Immature natural killer cell (primary cell): ENCODE results near the gene UBLCP1. TPM values are rescaled to one million over a fixed set of nuclear protein-coding genes. Genes with fewer than 3 reads are reported as not detected.
A peak's percentile ranks its signal among the peaks of the same experiment; 100 is the strongest.

Source experiments
- DNase-seq, 3 donors: peaks; one replicate each; pipeline ENCODE4 v3.0.0; 2022; ENCODE audit warnings: mixed read lengths in 1 of 3
- H3K27ac Mint-ChIP-seq, 6 donors: one replicate each; pipeline ENCODE4 v1.8.0; 2020; ENCODE audit warnings: mixed read lengths in 6 of 6, mild to moderate bottlenecking in 5 of 6, inconsistent platforms in 4 of 6, moderate library complexity in 3 of 6
- H3K27me3 Mint-ChIP-seq, 3 donors: one replicate each; pipeline ENCODE4 v1.8.0; 2020 to 2021; ENCODE audit warnings: low read depth in 3 of 3, mild to moderate bottlenecking in 3 of 3, mixed read lengths in 3 of 3, moderate library complexity in 3 of 3, inconsistent platforms in 1 of 3
- H3K36me3 Mint-ChIP-seq, 3 donors: one replicate each; pipeline ENCODE4 v1.8.0; 2020; ENCODE audit warnings: mixed read lengths in 3 of 3, inconsistent platforms in 2 of 3, mild to moderate bottlenecking in 2 of 3
- H3K4me1 Mint-ChIP-seq, 2 donors: one replicate each; pipeline ENCODE4 v1.8.0; 2020; ENCODE audit warnings: inconsistent platforms in 2 of 2, mild to moderate bottlenecking in 2 of 2, mixed read lengths in 2 of 2, moderate library complexity in 1 of 2
- H3K4me3 Mint-ChIP-seq, 5 donors: one replicate each; pipeline ENCODE4 v1.8.0; 2020; ENCODE audit warnings: mild to moderate bottlenecking in 5 of 5, mixed read lengths in 5 of 5, inconsistent platforms in 3 of 5, moderate library complexity in 3 of 5
- H3K9me3 Mint-ChIP-seq, 6 donors: one replicate each; pipeline ENCODE4 v1.8.0; 2020; ENCODE audit warnings: mild to moderate bottlenecking in 6 of 6, mixed read lengths in 6 of 6, inconsistent platforms in 4 of 6, moderate library complexity in 3 of 6
- polyA plus RNA-seq, 3 donors: library from polyadenylated mRNA; unstranded; fragments of 300-500 nt; fragmentation: Illumina TruSeq; gene quantifications; one replicate each; pipeline ENCODE4 v1.2.3, GENCODE V29; 2021

UBLCP1 gene
- polyA plus RNA-seq, 3 donors from 2014 or later: 56.5 to 90.5 (median 68.7) TPM

- Mint-ChIP-seq H3K4me1 (peaks cover 0 to 2% of the 10 kb centered on the region in 2 donors), H3K27ac (no peak overlapping the region), H3K9me3 (no peaks in the 10 kb centered on the region), H3K36me3 (no peaks in the 10 kb centered on the region), H3K27me3 (peaks cover 6 to 20% (median 6%) of the 10 kb centered on the region in 3 donors), H3K4me3 (no peak overlapping the region)
- no peak for DNase-seq
Measured at GRCh38 chr5:159309689-159310433, 46.8 kb downstream of the UBLCP1 start.

GRCh38 chr5:159310511-159310910 is 47.4 kb downstream of the UBLCP1 start:
- no peaks in the 10 kb centered on the region for H3K9me3 Mint-ChIP-seq
- H3K36me3 Mint-ChIP-seq: no peaks in the 10 kb centered on the region
- H3K27me3 Mint-ChIP-seq: peaks cover 6 to 20% (median 6%) of the 10 kb centered on the region in 3 donors
- no peak overlapping the region for H3K4me3 Mint-ChIP-seq
- no peak overlapping the region for H3K27ac Mint-ChIP-seq
- H3K4me1 Mint-ChIP-seq: peaks cover 0 to 2% of the 10 kb centered on the region in 2 donors
- DNase-seq: no peak

GRCh38 chr5:159311063-159311462 is 48.0 kb downstream of the UBLCP1 start:
- no peak overlapping the region for H3K4me3 Mint-ChIP-seq
- no peak for DNase-seq
- H3K9me3 Mint-ChIP-seq: no peaks in the 10 kb centered on the region
- H3K27ac Mint-ChIP-seq: no peak overlapping the region
- peaks cover 6 to 20% (median 6%) of the 10 kb centered on the region in 3 donors for H3K27me3 Mint-ChIP-seq
- no peaks in the 10 kb centered on the region for H3K36me3 Mint-ChIP-seq
- H3K4me1 Mint-ChIP-seq: peaks cover 0 to 2% of the 10 kb centered on the region in 2 donors

GRCh38 chr5:159313197-159313596 is 50.1 kb downstream of the UBLCP1 start:
- H3K36me3 Mint-ChIP-seq: no peaks in the 10 kb centered on the region
- peaks cover 2 to 20% (median 5%) of the 10 kb centered on the region in 3 donors for H3K27me3 Mint-ChIP-seq
- peaks cover 0 to 2% of the 10 kb centered on the region in 2 donors for H3K4me1 Mint-ChIP-seq
- H3K4me3 Mint-ChIP-seq: no peak overlapping the region
- no peak overlapping the region for H3K27ac Mint-ChIP-seq
- no peaks in the 10 kb centered on the region for H3K9me3 Mint-ChIP-seq
- no peak for DNase-seq

- Mint-ChIP-seq H3K36me3 (no peaks in the 10 kb centered on the region), H3K4me3 (no peak overlapping the region), H3K9me3 (no peaks in the 10 kb centered on the region), H3K27ac (no peak overlapping the region), H3K27me3 (peaks cover 0 to 3% (median 2%) of the 10 kb centered on the region in 3 donors), H3K4me1 (no peaks in the 10 kb centered on the region)
- peak in 2 of 3 donors; percentile 11 to 25 for DNase-seq
Measured at GRCh38 chr5:159316519-159317383, 53.7 kb downstream of the UBLCP1 start.

- H3K27me3 Mint-ChIP-seq: peaks cover 0 to 2% (median 0%) of the 10 kb centered on the region in 3 donors
- no peak overlapping the region for H3K27ac Mint-ChIP-seq
- H3K36me3 Mint-ChIP-seq: no peaks in the 10 kb centered on the region
- no peaks in the 10 kb centered on the region for H3K4me1 Mint-ChIP-seq
- no peaks in the 10 kb centered on the region for H3K9me3 Mint-ChIP-seq
- no peak overlapping the region for H3K4me3 Mint-ChIP-seq
- DNase-seq: no peak
Measured at GRCh38 chr5:159317849-159318248, 54.8 kb downstream of the UBLCP1 start.

- peaks cover 0 to 3% (median 2%) of the 10 kb centered on the region in 3 donors for H3K27me3 Mint-ChIP-seq
- H3K9me3 Mint-ChIP-seq: no peaks in the 10 kb centered on the region
- H3K27ac Mint-ChIP-seq: no peak overlapping the region
- no peaks in the 10 kb centered on the region for H3K4me1 Mint-ChIP-seq
- H3K36me3 Mint-ChIP-seq: no peaks in the 10 kb centered on the region
- DNase-seq: no peak
- no peak overlapping the region for H3K4me3 Mint-ChIP-seq
Measured at GRCh38 chr5:159318448-159318847, 55.4 kb downstream of the UBLCP1 start.

GRCh38 chr5:159319363-159319762 is 56.3 kb downstream of the UBLCP1 start:
- H3K27me3 Mint-ChIP-seq: peaks cover 0 to 3% (median 3%) of the 10 kb centered on the region in 3 donors
- no peak for DNase-seq
- no peaks in the 10 kb centered on the region for H3K36me3 Mint-ChIP-seq
- H3K9me3 Mint-ChIP-seq: no peaks in the 10 kb centered on the region
- H3K4me3 Mint-ChIP-seq: no peak overlapping the region
- H3K27ac Mint-ChIP-seq: no peak overlapping the region
- H3K4me1 Mint-ChIP-seq: no peaks in the 10 kb centered on the region

GRCh38 chr5:159319832-159320231 is 56.7 kb downstream of the UBLCP1 start:
- no peaks in the 10 kb centered on the region for H3K4me1 Mint-ChIP-seq
- no peak overlapping the region for H3K27ac Mint-ChIP-seq
- H3K4me3 Mint-ChIP-seq: no peak overlapping the region
- H3K9me3 Mint-ChIP-seq: no peaks in the 10 kb centered on the region
- H3K27me3 Mint-ChIP-seq: peaks cover under 1 to 3% (median 3%) of the 10 kb centered on the region in 3 donors
- DNase-seq: no peak
- H3K36me3 Mint-ChIP-seq: no peaks in the 10 kb centered on the region

GRCh38 chr5:159322180-159322579 is 59.1 kb downstream of the UBLCP1 start:
- no peak for DNase-seq
- no peaks in the 10 kb centered on the region for H3K4me1 Mint-ChIP-seq
- H3K27ac Mint-ChIP-seq: no peak overlapping the region
- H3K27me3 Mint-ChIP-seq: peaks cover 3 to 5% (median 3%) of the 10 kb centered on the region in 3 donors
- H3K36me3 Mint-ChIP-seq: no peaks in the 10 kb centered on the region
- H3K4me3 Mint-ChIP-seq: no peak overlapping the region
- H3K9me3 Mint-ChIP-seq: peaks cover 0 to 1% (median 0%) of the 10 kb centered on the region in 6 donors

GRCh38 chr5:159324102-159324755 is 61.1 kb downstream of the UBLCP1 start:
- no peak for DNase-seq
- Mint-ChIP-seq H3K4me1 (no peaks in the 10 kb centered on the region), H3K36me3 (no peaks in the 10 kb centered on the region), H3K27ac (no peak overlapping the region), H3K27me3 (peaks cover 3 to 8% (median 5%) of the 10 kb centered on the region in 3 donors), H3K4me3 (no peak overlapping the region), H3K9me3 (peaks cover 0 to 1% (median 0%) of the 10 kb centered on the region in 6 donors)

GRCh38 chr5:159324986-159325385 is 61.9 kb downstream of the UBLCP1 start:
- peaks cover 3 to 14% (median 5%) of the 10 kb centered on the region in 3 donors for H3K27me3 Mint-ChIP-seq

GRCh38 chr5:159330131-159330800 is 67.2 kb downstream of the UBLCP1 start, which contains the start of gene IL12B:
Gene IL12B, minus strand, starts transcription at chr5:159330487. Its CDS starts 3,705 bp downstream, at chr5:159326782.
- Mint-ChIP-seq H3K9me3 (peaks cover 0 to 1% (median 0%) of the 10 kb centered on the region in 6 donors), H3K36me3 (no peaks in the 10 kb centered on the region), H3K27ac (no peak within 1 kb of the TSS), H3K27me3 (peaks cover 0 to 11% (median 1%) of the 10 kb centered on the region in 3 donors), H3K4me1 (peaks cover 16 to 26% of the 10 kb centered on the region in 2 donors), H3K4me3 (peak within 1 kb of the TSS; percentile 50 to 69 (median 55))
- DNase-seq: no peak

More at GRCh38 chr5:159324986-159325385, 61.9 kb downstream of the UBLCP1 start:
- no peak overlapping the region for H3K27ac Mint-ChIP-seq
- H3K9me3 Mint-ChIP-seq: peaks cover 0 to 1% (median 0%) of the 10 kb centered on the region in 6 donors
- H3K36me3 Mint-ChIP-seq: no peaks in the 10 kb centered on the region
- H3K4me3 Mint-ChIP-seq: no peak overlapping the region
- no peaks in the 10 kb centered on the region for H3K4me1 Mint-ChIP-seq
- no peak for DNase-seq
